ENCODE measurements around the gene ABLIM2. TPM values are rescaled to one million over a fixed set of nuclear protein-coding genes. Genes with fewer than 3 reads are reported as not detected.

The ABLIM2 gene
- total and polyA plus RNA-seq, 2 of the 13 experiments (the other 11 are each of a cell fraction or from before 2014, with no cell fraction given): 0.20 to 0.37 TPM

GRCh38 chr4:8198906-8199593, 40.4 kb upstream of the ABLIM2 start, which contains the start of gene SH3TC1 (continued):
- TF ChIP-seq TFE3 (CRISPR knock-in tag; IDR thresholded peaks at IDR 0.05): peak; percentile 47; the same call in 1 of the 2 replicates
- TF ChIP-seq TOPORS (CRISPR knock-in tag; IDR thresholded peaks at IDR 0.05): no peak
- peak; percentile 81 for TF ChIP-seq HIVEP1 (CRISPR knock-in tag; IDR thresholded peaks at IDR 0.05)
- TF ChIP-seq ZNF263 (CRISPR knock-in tag; IDR thresholded peaks at IDR 0.05): peak; percentile 53
- TF ChIP-seq CBX2 (IDR thresholded peaks at IDR 0.05; ENCODE audit: low read depth, low read length): no peak
- no peak for TF ChIP-seq CBX2 (CRISPR knock-in tag; IDR thresholded peaks at IDR 0.05; ENCODE audit: low read depth)
- peak; percentile 81 for TF ChIP-seq GATAD2A (CRISPR knock-in tag; IDR thresholded peaks at IDR 0.05)
- peak; percentile 90 for TF ChIP-seq ZNF331 (CRISPR knock-in tag; IDR thresholded peaks at IDR 0.05)
- no peak for TF ChIP-seq ZNF513 (CRISPR knock-in tag; conservative IDR thresholded peaks at IDR 0.05)
- no peak for TF ChIP-seq NCOA1 (CRISPR knock-in tag; IDR thresholded peaks at IDR 0.05)
- TF ChIP-seq TERF1 (CRISPR knock-in tag; IDR thresholded peaks at IDR 0.05): no peak
- peak; percentile 36; the same call in 1 of the 2 replicates for TF ChIP-seq ZSCAN22 (CRISPR knock-in tag; IDR thresholded peaks at IDR 0.05)
- TF ChIP-seq E2F1 (CRISPR knock-in tag; IDR thresholded peaks at IDR 0.05): no peak
- no peak for TF ChIP-seq ZNF136 (CRISPR knock-in tag; IDR thresholded peaks at IDR 0.05; ENCODE audit: low read depth)
- TF ChIP-seq HNRNPK (IDR thresholded peaks at IDR 0.05; ENCODE audit: low read depth, low read length, poor library complexity, severe bottlenecking): peak; percentile 83
- no peak for TF ChIP-seq ZNF547 (CRISPR knock-in tag; IDR thresholded peaks at IDR 0.05)
- no peak; the same call in 1 of the 2 replicates for TF ChIP-seq LRRFIP1 (CRISPR knock-in tag; conservative IDR thresholded peaks at IDR 0.05)
- TF ChIP-seq ZBTB1 (CRISPR knock-in tag; IDR thresholded peaks at IDR 0.05; ENCODE audit: borderline replicate concordance): no peak
- TF ChIP-seq TOE1 (CRISPR knock-in tag; IDR thresholded peaks at IDR 0.05): peak; percentile 63; the same call in 1 of the 2 replicates
- peak; percentile 86; the same call in 1 of the 2 replicates for TF ChIP-seq MYNN (CRISPR knock-in tag; IDR thresholded peaks at IDR 0.05; ENCODE audit: low read depth)
- no peak for TF ChIP-seq U2AF2 (IDR thresholded peaks at IDR 0.05; ENCODE audit: low read depth, low read length)
- no peak for TF ChIP-seq KDM5A (IDR thresholded peaks at IDR 0.05; ENCODE audit: borderline replicate concordance, low read length)
- TF ChIP-seq ZNF720 (CRISPR knock-in tag; IDR thresholded peaks at IDR 0.05): 0 out of 2 replicates have a peak, but pooled peaks have one; percentile 69

Data from HepG2 (cell line).